ENCODE results near the gene CWC22.

GRCh38 chr2:179898873-179899272, 108.2 kb downstream of the CWC22 start:
- TF ChIP-seq POLR2A (IDR thresholded peaks at IDR 0.05) (no peak), POLR2AphosphoS5 (IDR thresholded peaks at IDR 0.05) (no peak)

Data from prostate gland (tissue), 1 donor.